KOPT-K1 (cell line): ENCODE data around the gene SREK1IP1.
"Not testable (repeated sequence)": the region's sequence is repeated elsewhere in the genome, so short reads cannot be mapped to it uniquely, and the experiment has no call there.

ENCODE experiments used
- H3K27ac ChIP-seq: fragments of 200-600 bp; sonication (generic); 2 replicates; pipeline ENCODE4 v1.5.1; 2016; ENCODE audit warnings: antibody characterized with exemption, mild to moderate bottlenecking, low read depth, low read length; ENCODE audit not compliant: poor library complexity, severe bottlenecking
- H3K36me3 ChIP-seq: fragments of 200-600 bp; sonication (generic); 2 replicates; pipeline ENCODE4 v1.5.1; 2017; ENCODE audit warnings: antibody characterized with exemption, mild to moderate bottlenecking, low read length, moderate library complexity; ENCODE audit not compliant: insufficient read depth
- H3K9me3 ChIP-seq: fragments of 200-600 bp; sonication (generic); 2 replicates; pipeline ENCODE4 v1.5.1; 2017; ENCODE audit warnings: antibody characterized with exemption, low read length, mild to moderate bottlenecking; ENCODE audit not compliant: insufficient read depth, poor library complexity, severe bottlenecking

SREK1IP1 gene

DNA sequence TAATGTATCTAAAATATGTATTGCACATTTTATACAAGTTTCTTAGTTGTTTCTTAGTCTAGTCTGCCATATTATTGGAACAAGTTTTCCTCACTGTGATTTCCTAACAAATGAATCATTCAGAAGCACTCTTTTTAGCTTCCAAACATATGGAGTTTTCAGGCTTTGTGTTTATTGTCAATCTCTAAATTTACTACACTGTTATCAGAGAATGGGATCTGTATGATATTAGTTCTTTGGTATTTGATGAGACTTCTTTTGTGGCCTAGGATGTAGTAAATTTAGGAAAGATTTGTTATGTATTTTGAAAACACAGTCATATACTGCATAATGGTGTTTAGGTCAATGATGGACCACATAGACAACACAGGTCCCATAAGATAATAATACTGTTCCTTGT lies 25.7 kb downstream of the SREK1IP1 start:
- peaks cover 39% of the 10 kb centered on the region for H3K36me3 ChIP-seq
- no peak overlapping the region for H3K27ac ChIP-seq
- no peaks in the 10 kb centered on the region for H3K9me3 ChIP-seq

- H3K27ac ChIP-seq = no peak overlapping the region
- H3K36me3 ChIP-seq = peaks cover 36% of the 10 kb centered on the region
- no peaks in the 10 kb centered on the region for H3K9me3 ChIP-seq
Measured at GRCh38 chr5:64742411-64742810, 26.1 kb downstream of the SREK1IP1 start.

GRCh38 chr5:64727150-64727549 lies 41.3 kb downstream of the SREK1IP1 start:
- peaks cover 60% of the 10 kb centered on the region for H3K36me3 ChIP-seq
- no peaks in the 10 kb centered on the region for H3K9me3 ChIP-seq
- no peak overlapping the region for H3K27ac ChIP-seq

DNA sequence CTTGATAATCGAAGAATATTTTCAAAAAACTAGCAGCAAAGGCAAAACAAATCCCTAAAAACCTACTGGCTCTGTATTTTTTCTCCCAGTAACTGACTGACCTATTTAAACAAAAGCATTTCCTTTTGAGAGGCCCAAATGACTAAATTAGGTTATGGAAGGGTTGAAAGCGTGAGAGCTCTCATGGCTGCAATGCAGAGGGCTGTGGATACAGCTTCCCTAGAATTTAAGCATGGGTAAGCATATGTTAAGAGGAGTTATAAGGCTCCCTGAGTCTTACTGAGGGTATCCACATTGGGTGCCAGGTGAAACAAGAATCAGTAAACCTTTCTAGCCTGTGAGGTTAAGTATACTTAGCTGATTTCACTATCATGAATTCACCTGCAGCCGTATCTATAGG lies 45.9 kb downstream of the SREK1IP1 start:
- Histone ChIP-seq H3K36me3 (peaks cover 56% of the 10 kb centered on the region), H3K27ac (no peak overlapping the region), H3K9me3 (no peaks in the 10 kb centered on the region)

- H3K9me3 ChIP-seq = not testable (repeated sequence)
Measured at GRCh38 chr5:64714495-64714894, 54.0 kb downstream of the SREK1IP1 start.

GRCh38 chr5:64707191-64707590 lies 61.3 kb downstream of the SREK1IP1 start:
- Histone ChIP-seq H3K9me3 (peaks cover 9% of the 10 kb centered on the region), H3K36me3 (no peaks in the 10 kb centered on the region), H3K27ac (no peak overlapping the region)

More at GRCh38 chr5:64714495-64714894, 54.0 kb downstream of the SREK1IP1 start:
- not testable (repeated sequence) for H3K36me3 ChIP-seq, H3K27ac ChIP-seq

- not testable (repeated sequence) for H3K9me3 ChIP-seq, H3K36me3 ChIP-seq, H3K27ac ChIP-seq
Measured at GRCh38 chr5:64706074-64706473, 62.4 kb downstream of the SREK1IP1 start.

DNA sequence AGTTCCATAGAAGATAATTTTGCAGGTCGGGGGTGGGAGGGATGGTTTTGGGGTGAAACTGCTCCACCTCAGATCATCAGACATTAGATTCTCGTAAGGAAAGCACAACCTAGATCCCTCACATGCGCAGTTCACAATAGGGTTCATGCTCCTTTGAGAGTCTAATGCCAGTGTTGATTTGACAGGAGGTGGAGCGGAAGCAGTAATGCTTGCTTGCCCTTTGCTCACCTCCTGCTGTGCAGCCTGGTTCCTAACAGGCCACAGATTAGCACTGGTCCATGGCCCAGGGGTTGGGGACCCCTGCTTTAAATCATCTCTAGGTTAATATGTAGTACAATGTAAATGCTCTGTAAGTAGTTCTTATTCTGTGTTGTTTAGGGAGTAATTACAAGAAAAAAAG lies 67.7 kb downstream of the SREK1IP1 start:
- Histone ChIP-seq H3K27ac (no peak overlapping the region), H3K9me3 (peaks cover 7% of the 10 kb centered on the region), H3K36me3 (no peaks in the 10 kb centered on the region)

GRCh38 chr5:64696414-64696813 lies 72.1 kb downstream of the SREK1IP1 start:
- H3K27ac ChIP-seq, H3K9me3 ChIP-seq, H3K36me3 ChIP-seq: not testable (repeated sequence)

- peaks cover 7% of the 10 kb centered on the region for H3K9me3 ChIP-seq
- no peak overlapping the region for H3K27ac ChIP-seq
- H3K36me3 ChIP-seq = no peaks in the 10 kb centered on the region
Measured at GRCh38 chr5:64693636-64694035, 74.9 kb downstream of the SREK1IP1 start.

DNA sequence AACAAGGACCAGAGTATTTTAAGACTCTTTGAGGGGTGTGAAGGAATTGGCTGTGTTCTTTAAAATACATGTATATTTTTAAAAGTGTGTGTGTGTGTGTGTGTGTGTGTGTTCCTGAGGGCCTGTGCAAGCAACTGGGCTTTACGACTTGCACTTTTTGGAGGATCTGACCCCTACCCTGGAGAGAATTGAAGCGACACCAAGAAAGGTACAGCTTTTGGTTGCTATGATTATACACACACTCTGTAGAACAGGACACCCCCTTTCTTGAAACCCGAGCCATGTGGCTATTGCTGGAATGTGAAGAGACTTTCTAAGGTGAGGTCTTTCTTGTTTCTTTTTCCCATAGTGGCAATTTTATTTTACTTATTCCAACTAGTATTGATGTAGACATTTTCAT lies 77.2 kb downstream of the SREK1IP1 start:
- no peak overlapping the region for H3K27ac ChIP-seq
- H3K36me3 ChIP-seq = no peaks in the 10 kb centered on the region
- H3K9me3 ChIP-seq = no peaks in the 10 kb centered on the region

DNA sequence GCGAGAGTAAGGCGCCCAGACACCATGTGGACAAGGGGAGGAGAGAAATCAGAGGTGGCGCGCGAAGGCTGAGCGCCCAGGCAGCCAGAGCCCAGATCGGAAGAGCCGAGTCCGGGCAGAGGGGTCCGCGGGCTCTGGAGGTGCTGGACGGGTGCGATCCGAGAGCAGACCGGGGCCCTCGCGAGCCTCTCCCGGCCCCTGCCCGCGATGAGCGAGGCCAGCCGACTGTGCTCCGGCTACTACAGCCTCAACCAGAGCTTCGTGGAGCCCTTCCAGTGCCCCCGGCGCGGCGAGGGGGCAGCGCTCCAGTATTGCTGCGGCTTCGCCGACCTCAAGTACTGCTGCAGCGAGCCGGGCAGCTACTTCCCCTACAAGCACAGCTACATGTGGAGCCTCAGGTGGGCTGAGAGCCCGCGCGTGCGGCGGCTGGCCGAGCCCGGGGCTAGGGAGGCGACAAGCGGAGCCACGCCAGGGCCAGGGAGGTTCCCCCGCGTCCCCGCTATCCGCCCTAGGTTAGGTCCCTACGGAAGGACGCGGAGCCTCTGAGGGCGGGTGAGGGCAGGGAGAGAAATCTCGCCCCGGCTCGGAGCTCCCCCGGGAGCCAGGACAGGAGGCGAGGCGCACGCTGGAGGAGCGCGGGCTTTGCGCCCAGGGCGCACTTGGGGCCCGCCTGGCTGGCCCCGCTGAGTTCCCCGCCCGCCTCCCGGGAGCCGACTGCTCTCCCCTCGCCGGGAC lies 77.9 kb downstream of the SREK1IP1 start, which contains the start of gene SHISAL2B:
SHISAL2B (plus strand) TSS at position 87 of the 735 bp plus-strand sequence; CDS start at position 208, 121 bp downstream.
- Histone ChIP-seq H3K9me3 (no peaks in the 10 kb centered on the region), H3K27ac (no peak within 1 kb of the TSS), H3K36me3 (no peaks in the 10 kb centered on the region)

GRCh38 chr5:64690104-64690416 lies 78.4 kb downstream of the SREK1IP1 start:
- no peaks in the 10 kb centered on the region for H3K36me3 ChIP-seq
- H3K9me3 ChIP-seq = no peaks in the 10 kb centered on the region
- no peak overlapping the region for H3K27ac ChIP-seq

DNA sequence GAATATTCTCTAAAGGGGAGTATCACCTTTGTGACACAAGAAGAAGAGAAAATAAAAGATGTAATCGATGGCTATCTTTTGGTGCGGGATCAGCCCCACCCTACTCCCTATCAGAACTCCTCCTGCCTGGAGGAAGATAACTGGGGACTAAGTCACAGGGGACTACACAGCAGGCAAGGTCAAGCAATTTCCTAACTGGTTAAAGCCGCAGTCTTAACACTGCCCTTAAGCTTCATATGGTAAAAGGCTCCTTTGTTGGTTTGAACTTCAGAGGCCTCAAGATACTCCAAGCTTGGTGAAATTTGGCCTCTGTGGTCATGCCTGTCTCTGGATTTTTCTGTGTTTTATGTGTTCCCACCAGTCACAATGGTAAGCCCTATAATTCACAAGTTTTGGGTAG lies 79.5 kb downstream of the SREK1IP1 start:
- H3K9me3 ChIP-seq = no peaks in the 10 kb centered on the region
- no peak overlapping the region for H3K27ac ChIP-seq
- no peaks in the 10 kb centered on the region for H3K36me3 ChIP-seq

GRCh38 chr5:64688391-64688790 lies 80.1 kb downstream of the SREK1IP1 start:
- H3K9me3 ChIP-seq = no peaks in the 10 kb centered on the region
- no peak overlapping the region for H3K27ac ChIP-seq
- no peaks in the 10 kb centered on the region for H3K36me3 ChIP-seq

- Histone ChIP-seq H3K27ac (no peak overlapping the region), H3K9me3 (no peaks in the 10 kb centered on the region), H3K36me3 (no peaks in the 10 kb centered on the region)
Measured at GRCh38 chr5:64685866-64686265, 82.6 kb downstream of the SREK1IP1 start.
